Activated naive CD4-positive, alpha-beta T cell treated with anti-CD3 and anti-CD28 coated beads, Interleukin-2, amount 50 U/mL, for 72 hours (primary cell): ENCODE results near the gene BRSK2. TPM values are rescaled to one million over a fixed set of nuclear protein-coding genes. Genes with fewer than 3 reads are reported as not detected.
A peak's percentile ranks its signal among the peaks of the same experiment; 100 is the strongest.
"Not testable (repeated sequence)": the region's sequence is repeated elsewhere in the genome, so short reads cannot be mapped to it uniquely, and the experiment has no call there.

Experiments
- ATAC-seq, 2 donors: fragments of 150-1000 bp; cut with Tn5 transposase; 2 replicates each; pipeline ENCODE4 v1.10.0; 2021; ENCODE audit warnings: mild to moderate bottlenecking in 2 of 2, moderate library complexity in 2 of 2
- DNase-seq, 2 donors: peaks; one replicate each; pipeline ENCODE4 v3.0.0; 2021 to 2022; ENCODE audit warnings: low spot score in 2 of 2
- H3K27ac Mint-ChIP-seq, 2 donors: one replicate each; pipeline ENCODE4 v1.8.0; 2022; ENCODE audit warnings: mild to moderate bottlenecking in 2 of 2, mixed read lengths in 2 of 2
- H3K36me3 Mint-ChIP-seq, 2 donors: one replicate each; pipeline ENCODE4 v1.8.0; 2022; ENCODE audit warnings: mixed read lengths in 2 of 2
- H3K9me3 Mint-ChIP-seq, 2 donors: one replicate each; pipeline ENCODE4 v1.8.0; 2022; ENCODE audit warnings: mixed read lengths in 2 of 2
- total RNA-seq, 2 donors: library from RNA; stranded (reverse); gene quantifications; one replicate each; pipeline ENCODE4 v1.2.3, GENCODE V29; 2022

BRSK2 gene
- total RNA-seq = 1 to 10 TPM in 1 of 2 donors, under 1 TPM in 1; 0.45 to 1.3 TPM

GRCh38 chr11:1389932-1390568, at the start of gene BRSK2:
BRSK2 (plus strand) TSS chr11:1389934; CDS start chr11:1390285, 351 bp downstream.
- ATAC-seq (peak in 1 of 2 donors; percentile 8), DNase-seq (no peak)
- Mint-ChIP-seq H3K27ac (no peak within 1 kb of the TSS), H3K36me3 (no peaks in the 10 kb centered on the region), H3K9me3 (no peaks in the 10 kb centered on the region)

GRCh38 chr11:1340111-1340510, 49.6 kb upstream of the BRSK2 start:
- Mint-ChIP-seq H3K9me3 (peaks cover 5% of the 10 kb centered on the region in 2 donors), H3K27ac (no peak overlapping the region), H3K36me3 (peaks cover 6 to 7% of the 10 kb centered on the region in 2 donors)
- ATAC-seq = no peak
- DNase-seq = peak in 1 of 2 donors; percentile 37

GRCh38 chr11:1341226-1341625, 48.5 kb upstream of the BRSK2 start:
- not testable (repeated sequence) for ATAC-seq, DNase-seq, H3K27ac Mint-ChIP-seq

GRCh38 chr11:1341928-1342524, 47.7 kb upstream of the BRSK2 start:
- peaks cover 5% of the 10 kb centered on the region in 2 donors for H3K9me3 Mint-ChIP-seq
- DNase-seq (no peak), ATAC-seq (no peak)
- no peak overlapping the region for H3K27ac Mint-ChIP-seq
- H3K36me3 Mint-ChIP-seq = peaks cover 0 to 6% of the 10 kb centered on the region in 2 donors

More at GRCh38 chr11:1341226-1341625, 48.5 kb upstream of the BRSK2 start:
- not testable (repeated sequence) for H3K36me3 Mint-ChIP-seq, H3K9me3 Mint-ChIP-seq

- Mint-ChIP-seq H3K36me3 (peaks cover 0 to 2% of the 10 kb centered on the region in 2 donors), H3K9me3 (peaks cover under 1 to 1% of the 10 kb centered on the region in 2 donors), H3K27ac (no peak overlapping the region)
- DNase-seq = no peak
- ATAC-seq = no peak
These were observed 46.8 kb upstream of the BRSK2 start for GRCh38 chr11:1342946-1343345.

- no peak for DNase-seq
- ATAC-seq = no peak
- H3K9me3 Mint-ChIP-seq = no peaks in the 10 kb centered on the region
- H3K36me3 Mint-ChIP-seq = no peaks in the 10 kb centered on the region
- no peak overlapping the region for H3K27ac Mint-ChIP-seq
These were observed 46.2 kb upstream of the BRSK2 start for GRCh38 chr11:1343391-1344055.

GRCh38 chr11:1344056-1344635, 45.6 kb upstream of the BRSK2 start:
- DNase-seq = no peak
- H3K9me3 Mint-ChIP-seq = no peaks in the 10 kb centered on the region
- H3K27ac Mint-ChIP-seq = no peak overlapping the region
- no peaks in the 10 kb centered on the region for H3K36me3 Mint-ChIP-seq
- no peak for ATAC-seq

- no peak overlapping the region for H3K27ac Mint-ChIP-seq
- H3K9me3 Mint-ChIP-seq = no peaks in the 10 kb centered on the region
- DNase-seq (no peak), ATAC-seq (peak in 1 of 2 donors; percentile 47)
- no peaks in the 10 kb centered on the region for H3K36me3 Mint-ChIP-seq
These were observed 43.8 kb upstream of the BRSK2 start for GRCh38 chr11:1345737-1346513.

- ATAC-seq (no peak), DNase-seq (no peak)
- Mint-ChIP-seq H3K36me3 (no peaks in the 10 kb centered on the region), H3K9me3 (no peaks in the 10 kb centered on the region), H3K27ac (no peak overlapping the region)
These were observed 42.9 kb upstream of the BRSK2 start for GRCh38 chr11:1346669-1347390.

- H3K27ac Mint-ChIP-seq, H3K36me3 Mint-ChIP-seq, ATAC-seq, DNase-seq, H3K9me3 Mint-ChIP-seq: not testable (repeated sequence)
These were observed 42.2 kb upstream of the BRSK2 start for GRCh38 chr11:1347411-1347999.

GRCh38 chr11:1348146-1348795, 41.5 kb upstream of the BRSK2 start:
- no peaks in the 10 kb centered on the region for H3K9me3 Mint-ChIP-seq
- H3K27ac Mint-ChIP-seq = no peak overlapping the region
- DNase-seq (no peak), ATAC-seq (no peak)
- no peaks in the 10 kb centered on the region for H3K36me3 Mint-ChIP-seq

GRCh38 chr11:1348796-1349326, 40.9 kb upstream of the BRSK2 start:
- H3K36me3 Mint-ChIP-seq = no peaks in the 10 kb centered on the region
- H3K9me3 Mint-ChIP-seq = no peaks in the 10 kb centered on the region
- ATAC-seq (no peak), DNase-seq (no peak)
- H3K27ac Mint-ChIP-seq = no peak overlapping the region

GRCh38 chr11:1349327-1350041, 40.2 kb upstream of the BRSK2 start:
- H3K9me3 Mint-ChIP-seq = no peaks in the 10 kb centered on the region
- H3K27ac Mint-ChIP-seq = no peak overlapping the region
- ATAC-seq (no peak), DNase-seq (no peak)
- no peaks in the 10 kb centered on the region for H3K36me3 Mint-ChIP-seq

GRCh38 chr11:1350086-1350725, 39.5 kb upstream of the BRSK2 start:
- DNase-seq (no peak), ATAC-seq (no peak)
- no peaks in the 10 kb centered on the region for H3K9me3 Mint-ChIP-seq
- no peaks in the 10 kb centered on the region for H3K36me3 Mint-ChIP-seq
- H3K27ac Mint-ChIP-seq = no peak overlapping the region
